Stimulated activated CD4-positive, alpha-beta T cell treated with anti-CD3 and anti-CD28 coated beads, Interleukin-4, amount 100 ng/mL, for 4 hours (primary cell): Measurements from ENCODE around the gene PMEL.
"Not testable (repeated sequence)": the region's sequence is repeated elsewhere in the genome, so short reads cannot be mapped to it uniquely, and the experiment has no call there.

Experiments
- DNase-seq, 2 experiments: peaks; one replicate each; pipeline ENCODE4 v3.0.0-alpha.2; 2020

PMEL gene

DNA sequence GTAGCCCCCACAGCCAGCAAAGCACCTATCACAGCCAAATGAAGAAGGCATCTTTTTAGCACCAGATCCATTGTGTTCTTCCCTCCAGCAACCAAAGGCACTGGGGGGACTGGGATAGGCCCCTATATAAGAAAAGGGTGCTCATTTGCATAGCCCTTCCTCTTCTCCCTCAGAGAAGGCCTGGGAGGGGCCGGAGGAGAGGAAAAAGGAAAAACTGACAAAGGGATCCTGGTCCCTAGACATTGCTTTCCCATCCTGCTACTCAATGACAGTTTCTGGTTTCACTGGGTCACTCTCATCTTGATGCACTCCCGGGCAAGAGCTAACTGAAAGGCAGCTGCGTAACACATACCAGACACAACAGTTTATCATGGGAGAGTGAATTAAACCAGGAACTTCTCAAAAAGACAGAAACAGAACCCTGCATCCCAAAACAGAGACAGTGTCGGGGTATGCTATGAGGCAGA lies at the start of gene PMEL:
TSS of gene PMEL (minus strand) at position 102 of the 467 bp plus-strand sequence. CDS start at position 71, 31 bp downstream.
- DNase-seq: no peak

DNA sequence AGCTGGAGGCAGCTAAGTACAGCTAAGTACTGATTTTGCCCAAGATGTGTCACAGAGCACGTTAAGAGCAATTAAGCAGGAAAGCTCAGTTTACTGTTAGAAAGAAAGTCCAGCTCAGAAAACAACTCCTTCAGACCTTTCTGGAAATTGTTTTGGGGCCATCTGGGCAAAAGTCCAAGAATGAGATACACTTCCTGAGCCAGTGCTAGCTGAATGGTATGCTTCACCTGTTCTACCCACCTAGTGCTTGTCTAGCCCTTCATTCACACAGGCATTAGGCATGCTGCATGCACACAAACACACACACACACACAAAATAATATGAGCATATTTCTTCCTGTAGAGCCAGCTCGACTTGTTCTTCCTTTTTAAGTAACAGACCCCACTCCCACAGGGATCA lies 48.4 kb upstream of the PMEL start:
- no peak for DNase-seq

DNA sequence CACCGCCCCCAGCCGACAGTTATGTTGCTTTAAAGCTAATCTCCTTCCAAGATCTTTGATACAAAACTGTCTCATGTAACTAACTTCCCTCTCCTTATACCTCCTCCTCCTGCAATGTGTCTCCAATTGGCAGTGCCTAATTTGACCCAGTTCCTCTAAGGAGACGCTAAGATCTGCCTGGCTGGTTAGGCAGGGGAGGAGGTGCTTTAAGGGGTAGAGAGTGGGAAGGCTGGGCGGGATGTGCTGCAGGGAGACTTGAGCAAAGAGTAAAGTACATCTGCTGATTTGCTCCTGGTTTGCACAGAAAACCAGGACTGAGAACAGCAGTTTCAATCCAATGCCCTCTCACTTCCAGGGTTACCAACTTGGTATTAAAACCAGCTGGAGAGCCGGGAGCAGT lies 47.6 kb upstream of the PMEL start:
- no peak for DNase-seq

- no peak for DNase-seq
Measured at GRCh38 chr12:56011509-56012090, 45.8 kb upstream of the PMEL start.

GRCh38 chr12:56010111-56010570 lies 44.3 kb upstream of the PMEL start:
- no peak for DNase-seq

DNA sequence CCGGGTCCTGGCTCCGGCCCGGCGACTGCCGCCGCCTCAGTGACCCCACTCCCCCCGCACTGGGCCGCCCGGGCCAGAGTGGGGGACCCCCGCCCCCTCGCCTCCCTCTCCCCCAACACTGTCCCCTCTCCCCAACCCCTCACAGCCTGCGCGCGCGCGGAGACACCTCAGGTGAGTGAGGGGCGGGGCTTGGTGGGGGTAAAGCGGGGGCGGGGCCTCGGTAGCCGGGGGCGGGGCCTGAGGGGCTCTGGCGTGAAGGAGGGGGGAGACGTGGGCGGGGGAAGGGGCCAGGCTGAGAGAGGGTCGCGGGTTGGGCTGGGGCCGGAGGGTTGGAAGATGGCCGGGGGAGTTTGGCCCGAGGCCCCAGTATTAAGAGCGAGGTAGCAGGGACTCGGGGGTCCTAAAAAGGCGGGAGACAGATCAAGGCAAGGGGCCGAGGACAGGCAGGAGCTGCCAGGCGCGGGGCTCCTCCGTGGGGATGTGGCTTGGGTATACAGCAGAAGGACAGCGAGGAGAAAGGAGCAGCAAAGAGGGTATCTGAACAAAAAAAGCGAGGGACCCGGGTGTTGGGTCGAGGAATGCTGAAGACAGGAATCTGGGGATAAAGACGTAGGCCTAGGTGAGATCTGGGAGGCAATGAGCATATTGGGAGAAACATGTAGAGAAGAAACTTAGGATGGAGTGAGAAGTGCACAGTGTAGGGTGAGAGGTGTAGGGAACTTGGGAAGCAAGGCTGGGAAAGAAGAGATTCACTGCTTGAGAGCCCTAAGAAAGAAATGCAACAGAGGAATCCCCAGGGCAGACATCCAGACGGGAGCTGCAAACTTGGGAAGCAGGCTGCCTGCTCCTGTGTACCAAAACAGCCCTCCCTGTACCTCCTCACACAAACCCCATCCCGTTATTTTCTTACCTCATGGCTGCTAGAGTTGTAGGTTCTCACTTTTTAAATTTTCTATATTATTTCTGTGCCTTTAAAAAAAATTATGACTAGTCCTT lies 42.0 kb upstream of the PMEL start:
- peak; percentile 53 to 75 for DNase-seq

DNA sequence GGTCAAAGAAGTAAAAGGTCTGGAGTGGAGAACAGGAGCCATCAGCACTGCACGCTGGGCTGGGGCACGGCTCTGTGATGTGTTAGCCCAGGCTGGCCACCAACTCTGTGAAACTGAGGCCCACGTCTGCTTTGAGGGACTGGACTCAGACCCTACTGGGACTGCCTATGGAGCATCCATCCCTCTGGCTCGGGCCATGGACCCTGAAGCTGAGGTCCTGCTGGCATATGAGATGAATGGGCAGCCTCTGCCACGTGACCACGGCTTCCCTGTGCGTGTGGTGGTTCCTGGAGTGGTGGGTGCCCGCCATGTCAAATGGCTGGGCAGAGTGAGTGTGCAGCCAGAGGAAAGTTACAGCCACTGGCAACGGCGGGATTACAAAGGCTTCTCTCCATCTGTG lies 38.4 kb upstream of the PMEL start:
- DNase-seq: no peak

GRCh38 chr12:56003376-56003775 lies 37.5 kb upstream of the PMEL start:
- not testable (repeated sequence) for DNase-seq

- DNase-seq: no peak
Measured at GRCh38 chr12:56001487-56002100, 35.8 kb upstream of the PMEL start.

DNA sequence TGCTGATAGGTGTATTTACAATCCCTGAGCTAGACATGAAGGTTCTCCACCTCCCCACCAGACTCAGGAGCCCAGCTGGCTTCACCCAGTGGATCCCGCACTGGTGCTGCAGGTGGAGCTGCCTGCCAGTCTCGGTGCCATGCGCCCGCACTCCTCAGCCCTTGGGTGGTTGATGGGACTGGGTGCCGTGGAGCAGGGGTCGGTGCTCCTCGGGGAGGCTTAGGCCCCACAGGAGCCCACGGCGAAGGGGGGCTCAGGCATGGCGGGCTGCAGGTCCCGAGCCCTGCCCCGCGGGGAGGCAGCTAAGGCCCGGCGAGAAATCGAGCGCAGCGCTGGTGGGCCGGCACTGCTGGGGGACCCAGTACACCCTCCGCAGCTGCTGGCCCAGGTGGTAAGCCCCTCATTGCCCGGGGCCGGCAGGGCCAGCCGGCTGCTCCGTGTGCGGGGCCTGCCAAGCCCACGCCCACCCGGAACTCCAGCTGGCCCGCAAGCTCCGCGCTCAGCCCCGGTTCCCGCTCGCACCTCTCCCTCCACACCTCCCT lies 34.2 kb upstream of the PMEL start:
- DNase-seq: not testable (repeated sequence)

- DNase-seq: not testable (repeated sequence)
Measured at GRCh38 chr12:55999522-55999921, 33.7 kb upstream of the PMEL start.

DNA sequence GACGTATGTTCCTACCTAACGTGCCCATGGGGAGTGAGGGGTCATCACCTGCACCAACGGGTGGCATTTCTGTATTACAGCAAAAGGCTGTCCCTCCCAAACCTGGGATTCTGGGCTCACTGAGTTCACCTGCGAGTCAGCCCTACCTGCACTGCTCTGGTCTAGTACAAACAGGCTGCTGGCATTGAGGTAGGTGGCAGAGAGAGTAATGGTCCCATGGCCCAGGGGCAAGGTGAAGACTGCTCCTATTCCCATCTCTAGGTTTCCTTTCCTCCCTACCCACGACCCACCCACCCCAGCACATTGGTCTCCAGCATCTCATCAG lies 31.7 kb upstream of the PMEL start:
- no peak for DNase-seq

- no peak for DNase-seq
Measured at GRCh38 chr12:55996715-55997534, 31.1 kb upstream of the PMEL start, which contains the start of gene SUOX. Gene SUOX, plus strand, starts transcription at chr12:55997276. Its CDS starts 4,946 bp downstream, at chr12:56002222.

DNA sequence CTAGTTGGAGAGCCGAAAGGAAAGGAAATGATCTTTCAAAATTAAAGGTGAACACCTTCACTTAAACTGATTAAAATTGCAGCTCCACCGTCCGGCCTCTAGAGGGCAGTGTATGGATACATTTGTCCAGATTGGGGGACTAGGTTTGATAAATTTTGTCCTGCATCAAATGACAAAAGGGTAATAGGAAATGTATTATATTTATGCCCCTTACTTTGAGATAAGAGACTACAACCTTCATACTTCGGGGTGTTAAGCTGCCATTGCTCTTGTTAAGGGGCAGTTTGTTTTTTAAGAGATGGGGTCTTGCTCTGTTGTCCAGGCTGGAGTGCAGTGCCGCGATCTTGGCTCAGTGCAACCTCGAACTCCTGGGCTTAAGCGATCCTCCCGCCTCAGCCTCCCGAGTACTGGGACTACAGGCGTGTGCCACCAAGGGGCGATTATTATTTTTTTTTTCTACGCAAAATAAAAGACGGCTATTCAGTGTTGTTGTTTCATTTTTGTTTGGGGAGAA lies 30.4 kb upstream of the PMEL start:
- DNase-seq: peak in 1 of 2 experiments; percentile 60

DNA sequence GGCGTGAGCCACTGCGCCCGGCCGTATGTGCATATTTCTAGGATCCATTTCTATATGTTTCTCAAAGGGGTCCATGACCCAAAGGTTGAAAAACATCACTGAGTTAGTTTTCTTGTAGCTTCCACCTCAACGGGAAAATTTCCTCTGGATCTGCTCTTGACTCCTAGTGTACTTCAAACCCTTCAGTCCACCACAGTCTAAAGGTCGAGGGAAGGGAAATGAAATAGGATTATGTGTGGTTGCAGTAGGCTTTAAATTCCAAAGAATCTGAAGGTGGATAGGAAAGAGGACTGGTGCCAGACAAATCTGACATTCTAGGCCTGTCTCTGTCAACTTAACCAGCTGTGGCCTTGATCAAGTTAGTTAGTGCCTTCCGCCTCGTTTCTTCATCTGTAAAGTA lies 29.5 kb upstream of the PMEL start:
- DNase-seq: no peak

GRCh38 chr12:55993230-55993853 lies 27.5 kb upstream of the PMEL start:
- no peak for DNase-seq

- DNase-seq: no peak
Measured at GRCh38 chr12:55991110-55991509, 25.3 kb upstream of the PMEL start.

DNA sequence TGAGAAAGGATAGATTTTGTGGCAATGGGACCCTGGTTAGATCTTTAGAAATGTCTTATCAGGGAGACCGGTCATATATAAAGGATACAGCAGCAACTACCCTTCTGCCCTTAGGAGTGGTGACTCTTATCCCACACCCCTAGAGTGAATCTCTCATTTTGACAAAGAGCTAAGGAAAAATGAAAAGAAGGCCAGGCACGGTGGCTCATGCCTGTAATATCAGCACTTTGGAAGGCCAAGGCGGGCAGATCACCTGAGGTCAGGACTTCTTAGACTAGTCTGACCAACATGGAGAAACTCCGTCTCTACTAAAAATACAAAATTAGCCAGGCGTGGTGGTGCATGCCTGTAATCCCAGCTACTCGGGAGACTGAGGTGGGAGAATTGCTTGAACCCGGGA lies 20.1 kb upstream of the PMEL start:
- not testable (repeated sequence) for DNase-seq

- no peak for DNase-seq
Measured at GRCh38 chr12:55985341-55985740, 19.5 kb upstream of the PMEL start.

- DNase-seq: no peak
Measured at GRCh38 chr12:55984861-55985260, 19.0 kb upstream of the PMEL start.

GRCh38 chr12:55983232-55983842 lies 17.5 kb upstream of the PMEL start:
- no peak for DNase-seq
